Effector memory CD8-positive, alpha-beta T cell (primary cell): ENCODE results near the gene SLC9A7.
A peak's percentile ranks its signal among the peaks of the same experiment; 100 is the strongest.

Experiments used
- ATAC-seq: fragments of 150-1000 bp; cut with Tn5 transposase; replicated peaks from 2 replicates; pipeline ENCODE4 v1.10.0; 2021; ENCODE audit warnings: mild to moderate bottlenecking, moderate library complexity
- DNase-seq, 3 experiments: peaks; one replicate each; pipeline ENCODE4 v3.0.0; 2021
- H3K27ac Mint-ChIP-seq, 2 donors: one replicate each; pipeline ENCODE4 v1.8.0; 2022; ENCODE audit warnings: mild to moderate bottlenecking in 2 of 2, mixed read lengths in 2 of 2, moderate library complexity in 2 of 2
- H3K27me3 Mint-ChIP-seq, 2 donors: one replicate each; pipeline ENCODE4 v1.8.0; 2022; ENCODE audit warnings: mixed read lengths in 2 of 2
- H3K36me3 Mint-ChIP-seq: one replicate; pipeline ENCODE4 v1.8.0; 2022; ENCODE audit warnings: mild to moderate bottlenecking, moderate library complexity, mixed read lengths; ENCODE audit not compliant: insufficient read depth
- H3K4me1 Mint-ChIP-seq, 2 donors: one replicate each; pipeline ENCODE4 v1.8.0; 2022; ENCODE audit warnings: low read depth in 2 of 2, mixed read lengths in 2 of 2
- H3K4me3 Mint-ChIP-seq, 2 donors: one replicate each; pipeline ENCODE4 v1.8.0; 2022; ENCODE audit warnings: mild to moderate bottlenecking in 2 of 2, mixed read lengths in 2 of 2, moderate library complexity in 2 of 2
- H3K9me3 Mint-ChIP-seq, 2 donors: one replicate each; pipeline ENCODE4 v1.8.0; 2022; ENCODE audit warnings: mixed read lengths in 2 of 2

Gene SLC9A7

GRCh38 chrX:46587753-46588171 lies 171.2 kb downstream of the SLC9A7 start:
- Mint-ChIP-seq H3K27ac (peak overlapping the region; percentile 26 to 78), H3K4me1 (peaks cover 10 to 26% of the 10 kb centered on the region in 2 donors), H3K27me3 (no peaks in the 10 kb centered on the region), H3K4me3 (peak overlapping the region; percentile 59 to 72), H3K9me3 (no peaks in the 10 kb centered on the region), H3K36me3 (no peaks in the 10 kb centered on the region)
- no peak for DNase-seq
- ATAC-seq: no peak

- H3K4me1 Mint-ChIP-seq: peaks cover 8 to 23% of the 10 kb centered on the region in 2 donors
- DNase-seq (no peak), ATAC-seq (no peak)
- H3K27me3 Mint-ChIP-seq: no peaks in the 10 kb centered on the region
- peak overlapping the region in 1 of 2 donors; percentile 59 for H3K4me3 Mint-ChIP-seq
- no peaks in the 10 kb centered on the region for H3K36me3 Mint-ChIP-seq
- no peak overlapping the region for H3K27ac Mint-ChIP-seq
- no peaks in the 10 kb centered on the region for H3K9me3 Mint-ChIP-seq
These were observed 171.8 kb downstream of the SLC9A7 start for GRCh38 chrX:46587158-46587557.

GRCh38 chrX:46584736-46585135 lies 174.2 kb downstream of the SLC9A7 start:
- no peak overlapping the region for H3K27ac Mint-ChIP-seq
- H3K27me3 Mint-ChIP-seq: no peaks in the 10 kb centered on the region
- H3K4me1 Mint-ChIP-seq: peaks cover 8 to 20% of the 10 kb centered on the region in 2 donors
- H3K9me3 Mint-ChIP-seq: no peaks in the 10 kb centered on the region
- H3K36me3 Mint-ChIP-seq: peaks cover 2% of the 10 kb centered on the region
- DNase-seq: no peak
- no peak overlapping the region for H3K4me3 Mint-ChIP-seq
- no peak for ATAC-seq

- no peaks in the 10 kb centered on the region for H3K9me3 Mint-ChIP-seq
- H3K27me3 Mint-ChIP-seq: no peaks in the 10 kb centered on the region
- no peak overlapping the region for H3K4me3 Mint-ChIP-seq
- ATAC-seq: no peak
- no peak overlapping the region for H3K27ac Mint-ChIP-seq
- H3K4me1 Mint-ChIP-seq: peaks cover 12 to 17% of the 10 kb centered on the region in 2 donors
- no peak for DNase-seq
- H3K36me3 Mint-ChIP-seq: peaks cover 2% of the 10 kb centered on the region
These were observed 176.0 kb downstream of the SLC9A7 start for GRCh38 chrX:46582966-46583365.

GRCh38 chrX:46582325-46582724 lies 176.6 kb downstream of the SLC9A7 start:
- Mint-ChIP-seq H3K9me3 (no peaks in the 10 kb centered on the region), H3K4me1 (peaks cover 8 to 12% of the 10 kb centered on the region in 2 donors), H3K27me3 (no peaks in the 10 kb centered on the region), H3K27ac (no peak overlapping the region), H3K4me3 (no peak overlapping the region), H3K36me3 (peaks cover 2% of the 10 kb centered on the region)
- ATAC-seq: no peak
- no peak for DNase-seq

- Mint-ChIP-seq H3K4me1 (peaks cover 17 to 24% of the 10 kb centered on the region in 2 donors), H3K4me3 (no peak overlapping the region), H3K9me3 (no peaks in the 10 kb centered on the region), H3K36me3 (peaks cover 2% of the 10 kb centered on the region), H3K27me3 (no peaks in the 10 kb centered on the region), H3K27ac (no peak overlapping the region)
- DNase-seq: no peak
- ATAC-seq: no peak
These were observed 178.3 kb downstream of the SLC9A7 start for GRCh38 chrX:46580613-46581012.

GRCh38 chrX:46579250-46579649 lies 179.7 kb downstream of the SLC9A7 start:
- Mint-ChIP-seq H3K27ac (peak overlapping the region in 1 of 2 donors; percentile 59), H3K36me3 (peaks cover 2% of the 10 kb centered on the region), H3K4me1 (peaks cover 19 to 23% of the 10 kb centered on the region in 2 donors), H3K9me3 (no peaks in the 10 kb centered on the region), H3K27me3 (no peaks in the 10 kb centered on the region), H3K4me3 (no peak overlapping the region)
- DNase-seq: no peak
- no peak for ATAC-seq

GRCh38 chrX:46577221-46578005 lies 181.5 kb downstream of the SLC9A7 start:
- H3K9me3 Mint-ChIP-seq: no peaks in the 10 kb centered on the region
- H3K27me3 Mint-ChIP-seq: no peaks in the 10 kb centered on the region
- no peak for ATAC-seq
- no peak for DNase-seq
- H3K27ac Mint-ChIP-seq: no peak overlapping the region
- H3K4me3 Mint-ChIP-seq: peak overlapping the region; percentile 74 to 81
- peaks cover 26 to 33% of the 10 kb centered on the region in 2 donors for H3K4me1 Mint-ChIP-seq
- H3K36me3 Mint-ChIP-seq: peaks cover 2% of the 10 kb centered on the region

- ATAC-seq (no peak), DNase-seq (no peak)
- Mint-ChIP-seq H3K27me3 (no peaks in the 10 kb centered on the region), H3K36me3 (peaks cover 2% of the 10 kb centered on the region), H3K4me3 (peak overlapping the region; percentile 74 to 81), H3K4me1 (peaks cover 34 to 41% of the 10 kb centered on the region in 2 donors), H3K27ac (peak overlapping the region in 1 of 2 donors; percentile 17), H3K9me3 (no peaks in the 10 kb centered on the region)
These were observed 182.5 kb downstream of the SLC9A7 start for GRCh38 chrX:46576458-46576857.

GRCh38 chrX:46575991-46576392 lies 182.9 kb downstream of the SLC9A7 start:
- Mint-ChIP-seq H3K27me3 (no peaks in the 10 kb centered on the region), H3K27ac (peak overlapping the region in 1 of 2 donors; percentile 17), H3K4me1 (peaks cover 34 to 41% of the 10 kb centered on the region in 2 donors), H3K36me3 (peaks cover 2% of the 10 kb centered on the region), H3K9me3 (no peaks in the 10 kb centered on the region), H3K4me3 (peak overlapping the region; percentile 74 to 81)
- ATAC-seq (no peak), DNase-seq (no peak)

GRCh38 chrX:46575586-46575985 lies 183.3 kb downstream of the SLC9A7 start:
- Mint-ChIP-seq H3K27ac (no peak overlapping the region), H3K4me1 (peaks cover 34 to 41% of the 10 kb centered on the region in 2 donors), H3K36me3 (peaks cover 2% of the 10 kb centered on the region), H3K4me3 (peak overlapping the region; percentile 74 to 81), H3K9me3 (no peaks in the 10 kb centered on the region), H3K27me3 (no peaks in the 10 kb centered on the region)
- no peak for ATAC-seq
- DNase-seq: no peak

- H3K27ac Mint-ChIP-seq: peak overlapping the region in 1 of 2 donors; percentile 76
- peak; percentile 16 for ATAC-seq
- H3K4me1 Mint-ChIP-seq: peaks cover 34 to 41% of the 10 kb centered on the region in 2 donors
- H3K36me3 Mint-ChIP-seq: no peaks in the 10 kb centered on the region
- peak in 2 of 3 experiments; percentile 16 to 27 for DNase-seq
- peak overlapping the region; percentile 74 to 81 for H3K4me3 Mint-ChIP-seq
- no peaks in the 10 kb centered on the region for H3K9me3 Mint-ChIP-seq
- no peaks in the 10 kb centered on the region for H3K27me3 Mint-ChIP-seq
These were observed 184.0 kb downstream of the SLC9A7 start for GRCh38 chrX:46574774-46575381.

GRCh38 chrX:46573892-46574773 lies 184.8 kb downstream of the SLC9A7 start:
- Mint-ChIP-seq H3K4me1 (peaks cover 29 to 36% of the 10 kb centered on the region in 2 donors), H3K36me3 (no peaks in the 10 kb centered on the region), H3K27ac (peak overlapping the region; percentile 76 to 90), H3K4me3 (peak overlapping the region; percentile 74 to 81), H3K27me3 (no peaks in the 10 kb centered on the region), H3K9me3 (no peaks in the 10 kb centered on the region)
- ATAC-seq (peak; percentile 55), DNase-seq (peak; percentile 59 to 68 (median 62))
